ENCODE data around the gene TMEM63C.

TMEM63C gene

DNA sequence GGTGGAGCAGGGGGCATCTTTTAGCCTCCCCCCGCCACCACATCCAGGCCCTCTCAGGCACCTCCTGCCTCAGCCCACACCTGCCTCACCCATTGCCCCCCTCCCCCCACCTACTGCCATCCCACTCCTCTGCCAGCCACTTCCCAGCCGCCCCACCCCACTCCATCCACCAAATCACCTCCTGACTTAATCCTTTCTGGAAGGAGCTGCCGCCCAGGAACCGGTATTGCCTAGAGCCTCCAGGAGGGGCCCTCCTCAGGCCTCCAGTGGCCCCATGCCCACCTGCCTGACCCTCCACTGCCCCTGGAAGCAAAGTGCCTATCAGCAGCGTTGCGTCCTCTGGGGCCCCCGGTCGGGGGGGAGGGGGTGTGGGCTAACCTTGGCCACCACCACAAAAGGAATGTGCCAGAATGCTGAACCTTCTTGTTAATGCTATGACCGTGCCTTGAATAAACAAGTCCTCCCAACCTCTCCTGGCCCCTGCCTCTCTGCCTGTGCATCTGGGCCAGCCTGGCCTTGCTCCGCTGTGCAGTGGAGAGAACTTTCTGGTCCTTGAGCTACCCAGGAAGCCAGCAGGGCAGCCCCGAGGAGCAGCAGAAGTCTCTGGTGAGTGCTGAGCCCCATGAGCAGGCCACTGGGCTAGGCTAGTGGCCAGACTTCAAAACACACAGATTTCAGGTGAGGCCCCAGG is 77.6 kb downstream of the TMEM63C start:
- Histone ChIP-seq H3K4me3 (ENCODE audit: low read depth in 1 of 5, low read length in 5 of 5) (no peak overlapping the region), H3K9me3 (ENCODE audit: control insufficient read depth in 5 of 5, low read length in 5 of 5) (no peaks in the 10 kb centered on the region), H3K36me3 (ENCODE audit: control insufficient read depth in 5 of 5, insufficient read depth in 5 of 5, low read length in 5 of 5) (no peaks in the 10 kb centered on the region), H3K4me1 (ENCODE audit: control insufficient read depth in 5 of 5, insufficient read depth in 5 of 5, low read length in 5 of 5) (no peaks in the 10 kb centered on the region), H3K9ac (ENCODE audit: low read length in 5 of 5) (no peak overlapping the region), H3K27me3 (ENCODE audit: control insufficient read depth in 5 of 5, insufficient read depth in 4 of 5, low read length in 5 of 5) (peaks cover 0 to 19% (median 11%) of the 10 kb centered on the region in 5 donors), H3K27ac (ENCODE audit: low read depth, low read length) (no peak overlapping the region)

DNA sequence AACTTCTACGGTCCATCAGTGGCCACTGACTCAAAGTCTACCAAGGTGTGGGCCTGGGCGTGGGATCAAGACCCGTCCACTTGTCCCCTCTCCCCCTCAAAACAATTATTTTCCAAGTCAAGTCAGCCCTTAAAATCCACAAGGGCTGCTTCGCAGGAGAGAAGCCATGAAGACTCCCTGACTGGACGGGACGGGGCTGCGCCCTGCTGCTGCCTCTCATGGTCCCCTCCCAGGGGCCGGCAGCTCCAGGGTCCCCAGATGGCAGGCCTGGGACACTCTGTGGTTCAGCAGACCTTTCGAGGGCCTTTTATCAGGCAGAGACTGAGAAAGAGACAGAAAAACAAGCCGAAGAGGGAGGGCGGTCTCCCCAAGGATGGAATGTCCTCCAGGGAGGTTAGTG is 78.6 kb downstream of the TMEM63C start:
- Histone ChIP-seq H3K36me3 (ENCODE audit: control insufficient read depth in 5 of 5, insufficient read depth in 5 of 5, low read length in 5 of 5) (no peaks in the 10 kb centered on the region), H3K4me3 (ENCODE audit: low read depth in 1 of 5, low read length in 5 of 5) (no peak overlapping the region), H3K4me1 (ENCODE audit: control insufficient read depth in 5 of 5, insufficient read depth in 5 of 5, low read length in 5 of 5) (no peaks in the 10 kb centered on the region), H3K9me3 (ENCODE audit: control insufficient read depth in 5 of 5, low read length in 5 of 5) (no peaks in the 10 kb centered on the region), H3K9ac (ENCODE audit: low read length in 5 of 5) (no peak overlapping the region), H3K27ac (ENCODE audit: low read depth, low read length) (no peak overlapping the region), H3K27me3 (ENCODE audit: control insufficient read depth in 5 of 5, insufficient read depth in 4 of 5, low read length in 5 of 5) (peaks cover 0 to 19% (median 11%) of the 10 kb centered on the region in 5 donors)

DNA sequence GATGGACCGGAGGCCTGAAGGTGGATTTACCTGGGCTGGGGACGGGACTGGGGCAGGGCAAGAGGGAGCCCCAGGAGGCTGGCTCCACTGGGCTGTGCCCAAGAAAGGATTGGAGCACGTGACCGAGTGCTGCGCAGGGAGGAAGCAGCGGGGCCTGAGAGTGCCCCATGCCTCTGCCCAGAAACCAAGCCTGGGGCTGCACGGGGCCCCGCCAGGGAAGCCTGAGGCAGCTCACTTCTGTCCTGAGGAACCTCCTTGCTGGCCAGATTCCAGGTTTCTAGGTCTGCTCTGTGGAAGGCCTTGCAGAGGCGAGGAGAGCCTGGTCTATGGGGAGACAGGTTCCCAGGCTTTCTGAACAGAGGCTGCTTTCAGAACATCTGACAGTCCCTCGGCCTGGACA is 79.0 kb downstream of the TMEM63C start:
- Histone ChIP-seq H3K4me3 (ENCODE audit: low read depth in 1 of 5, low read length in 5 of 5) (no peak overlapping the region), H3K9me3 (ENCODE audit: control insufficient read depth in 5 of 5, low read length in 5 of 5) (no peaks in the 10 kb centered on the region), H3K9ac (ENCODE audit: low read length in 5 of 5) (no peak overlapping the region), H3K27ac (ENCODE audit: low read depth, low read length) (no peak overlapping the region), H3K4me1 (ENCODE audit: control insufficient read depth in 5 of 5, insufficient read depth in 5 of 5, low read length in 5 of 5) (no peaks in the 10 kb centered on the region), H3K36me3 (ENCODE audit: control insufficient read depth in 5 of 5, insufficient read depth in 5 of 5, low read length in 5 of 5) (no peaks in the 10 kb centered on the region), H3K27me3 (ENCODE audit: control insufficient read depth in 5 of 5, insufficient read depth in 4 of 5, low read length in 5 of 5) (peaks cover 0 to 19% (median 11%) of the 10 kb centered on the region in 5 donors)

DNA sequence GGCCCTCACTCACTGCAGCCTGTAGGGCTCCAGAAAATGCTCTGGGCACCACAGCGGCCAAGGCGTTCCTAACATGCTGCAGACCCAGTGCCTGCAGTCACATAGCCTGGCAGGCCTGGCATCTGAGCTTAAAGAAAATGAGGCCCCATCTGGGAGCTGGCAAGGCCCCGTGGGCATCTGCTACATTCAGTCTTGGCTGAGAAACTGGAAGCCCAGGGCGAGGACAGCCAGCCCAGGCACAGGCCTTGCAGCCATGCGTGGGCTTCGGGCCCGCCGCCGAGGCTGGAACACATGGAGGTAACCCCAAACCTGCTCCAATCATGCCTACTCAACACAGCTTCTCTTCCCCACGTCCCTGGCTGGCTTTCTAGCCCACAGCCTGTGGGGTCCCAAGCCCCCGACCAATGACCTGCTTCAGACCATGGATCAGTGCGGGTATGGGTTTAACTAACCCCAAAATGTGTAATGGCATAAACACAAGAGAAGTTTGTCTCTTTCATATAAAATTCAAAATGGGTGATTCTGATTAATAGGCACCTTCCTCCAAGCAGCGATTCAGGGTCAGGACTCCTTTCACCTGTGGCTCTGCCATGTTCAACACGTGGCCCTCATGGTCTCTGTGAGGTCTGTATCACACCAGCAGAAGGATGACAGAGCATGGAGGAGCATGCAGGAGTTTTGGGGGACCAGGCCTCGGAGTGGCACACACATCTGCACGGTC is 83.0 kb downstream of the TMEM63C start:
- H3K36me3 ChIP-seq (ENCODE audit: control insufficient read depth in 5 of 5, insufficient read depth in 5 of 5, low read length in 5 of 5), result no peaks in the 10 kb centered on the region
- peaks cover 10 to 23% (median 19%) of the 10 kb centered on the region in 5 donors for H3K27me3 ChIP-seq (ENCODE audit: control insufficient read depth in 5 of 5, insufficient read depth in 4 of 5, low read length in 5 of 5)
- no peak overlapping the region for H3K9ac ChIP-seq (ENCODE audit: low read length in 5 of 5)
- no peak overlapping the region for H3K27ac ChIP-seq (ENCODE audit: low read depth, low read length)
- H3K9me3 ChIP-seq (ENCODE audit: control insufficient read depth in 5 of 5, low read length in 5 of 5), result peaks cover 3 to 14% (median 12%) of the 10 kb centered on the region in 5 donors
- H3K4me3 ChIP-seq (ENCODE audit: low read depth in 1 of 5, low read length in 5 of 5), result no peak overlapping the region
- no peaks in the 10 kb centered on the region for H3K4me1 ChIP-seq (ENCODE audit: control insufficient read depth in 5 of 5, insufficient read depth in 5 of 5, low read length in 5 of 5)

DNA sequence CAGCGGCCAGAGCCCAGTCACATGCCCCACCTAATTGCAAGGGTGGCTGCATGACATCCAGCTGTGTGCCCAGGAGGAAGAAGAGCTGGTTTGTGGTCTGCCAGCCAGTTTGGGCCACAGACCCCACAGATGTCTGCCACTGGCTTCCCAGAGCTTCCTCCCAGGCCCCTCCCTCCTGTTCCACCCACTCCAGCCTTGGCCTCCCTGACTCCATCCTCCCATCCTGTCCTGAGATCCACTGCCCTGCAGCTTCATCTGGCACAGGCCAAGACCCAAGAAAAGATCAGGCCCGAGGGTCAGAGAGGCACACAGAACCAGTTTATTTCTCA is 83.6 kb downstream of the TMEM63C start:
- peaks cover 3 to 14% (median 12%) of the 10 kb centered on the region in 5 donors for H3K9me3 ChIP-seq (ENCODE audit: control insufficient read depth in 5 of 5, low read length in 5 of 5)
- H3K27me3 ChIP-seq (ENCODE audit: control insufficient read depth in 5 of 5, insufficient read depth in 4 of 5, low read length in 5 of 5), result peaks cover 14 to 22% (median 18%) of the 10 kb centered on the region in 5 donors
- H3K27ac ChIP-seq (ENCODE audit: low read depth, low read length), result no peak overlapping the region
- no peaks in the 10 kb centered on the region for H3K36me3 ChIP-seq (ENCODE audit: control insufficient read depth in 5 of 5, insufficient read depth in 5 of 5, low read length in 5 of 5)
- no peaks in the 10 kb centered on the region for H3K4me1 ChIP-seq (ENCODE audit: control insufficient read depth in 5 of 5, insufficient read depth in 5 of 5, low read length in 5 of 5)
- H3K4me3 ChIP-seq (ENCODE audit: low read depth in 1 of 5, low read length in 5 of 5), result no peak overlapping the region
- no peak overlapping the region for H3K9ac ChIP-seq (ENCODE audit: low read length in 5 of 5)

DNA sequence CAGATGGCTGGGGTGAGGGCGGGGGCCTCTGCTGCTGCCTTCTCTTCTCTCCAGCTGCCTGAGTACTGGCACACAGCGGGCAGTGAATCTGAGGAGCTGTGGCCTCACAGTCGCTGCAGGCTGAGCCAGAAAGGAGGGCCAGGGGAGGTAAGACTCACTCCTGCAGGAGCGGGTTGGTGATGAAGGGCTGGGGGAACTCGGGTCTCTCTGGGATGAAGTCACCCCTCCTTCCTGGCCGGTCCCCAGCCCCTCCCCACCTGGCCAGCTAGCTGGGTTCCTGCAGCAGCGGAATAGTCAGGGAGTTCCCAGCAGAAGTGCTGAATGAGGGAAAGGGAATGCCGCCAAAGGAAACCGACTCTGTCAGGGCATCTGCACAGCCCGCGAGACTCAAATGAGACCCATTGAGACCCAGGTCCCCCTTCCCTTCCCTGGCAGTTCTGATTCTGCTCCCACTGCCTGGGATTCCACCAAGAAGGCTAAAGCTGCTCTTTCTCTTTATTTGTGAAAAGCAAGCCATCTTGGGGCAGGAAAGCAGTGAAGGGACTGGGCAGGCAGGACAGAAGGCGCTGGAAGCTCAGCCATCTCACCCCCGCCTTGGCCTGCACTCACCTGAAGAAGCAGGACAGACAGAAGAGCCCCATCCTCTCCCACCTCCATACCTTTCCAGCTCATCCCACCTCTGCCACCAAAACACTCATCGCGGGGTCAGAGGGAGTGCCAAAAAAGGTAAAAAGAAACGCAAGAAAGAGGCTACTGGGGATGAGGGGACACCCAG is 84.2 kb downstream of the TMEM63C start:
- Histone ChIP-seq H3K27ac (ENCODE audit: low read depth, low read length) (no peak overlapping the region), H3K9ac (ENCODE audit: low read length in 5 of 5) (no peak overlapping the region), H3K36me3 (ENCODE audit: control insufficient read depth in 5 of 5, insufficient read depth in 5 of 5, low read length in 5 of 5) (no peaks in the 10 kb centered on the region), H3K4me3 (ENCODE audit: low read depth in 1 of 5, low read length in 5 of 5) (no peak overlapping the region), H3K27me3 (ENCODE audit: control insufficient read depth in 5 of 5, insufficient read depth in 4 of 5, low read length in 5 of 5) (peaks cover 16 to 24% (median 18%) of the 10 kb centered on the region in 5 donors), H3K4me1 (ENCODE audit: control insufficient read depth in 5 of 5, insufficient read depth in 5 of 5, low read length in 5 of 5) (no peaks in the 10 kb centered on the region), H3K9me3 (ENCODE audit: control insufficient read depth in 5 of 5, low read length in 5 of 5) (peaks cover 3 to 14% (median 12%) of the 10 kb centered on the region in 5 donors)

DNA sequence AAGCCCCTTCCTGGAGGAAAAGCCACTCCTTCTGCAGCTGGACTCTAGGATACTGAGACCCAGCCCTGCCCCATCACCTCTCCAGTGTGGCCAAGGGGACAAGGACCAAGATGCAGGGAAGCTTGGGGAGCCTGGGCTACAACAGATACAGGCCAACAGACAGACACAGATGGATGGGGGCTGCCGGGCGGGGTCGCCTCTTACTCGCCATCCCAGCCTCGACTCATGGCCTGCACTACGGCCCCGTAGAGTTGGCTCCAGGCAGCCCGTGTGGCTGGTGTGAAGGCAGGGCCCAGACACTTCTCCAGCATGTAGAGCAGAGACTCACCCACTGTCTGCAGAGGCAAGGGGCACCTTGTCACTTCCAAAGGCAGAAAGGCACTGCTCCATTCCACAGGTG is 84.7 kb downstream of the TMEM63C start:
- H3K36me3 ChIP-seq (ENCODE audit: control insufficient read depth in 5 of 5, insufficient read depth in 5 of 5, low read length in 5 of 5), result no peaks in the 10 kb centered on the region
- no peak overlapping the region for H3K4me3 ChIP-seq (ENCODE audit: low read depth in 1 of 5, low read length in 5 of 5)
- H3K27ac ChIP-seq (ENCODE audit: low read depth, low read length), result no peak overlapping the region
- H3K9ac ChIP-seq (ENCODE audit: low read length in 5 of 5), result no peak overlapping the region
- peaks cover 18 to 26% (median 21%) of the 10 kb centered on the region in 5 donors for H3K27me3 ChIP-seq (ENCODE audit: control insufficient read depth in 5 of 5, insufficient read depth in 4 of 5, low read length in 5 of 5)
- peaks cover 0 to 2% (median 0%) of the 10 kb centered on the region in 5 donors for H3K4me1 ChIP-seq (ENCODE audit: control insufficient read depth in 5 of 5, insufficient read depth in 5 of 5, low read length in 5 of 5)
- H3K9me3 ChIP-seq (ENCODE audit: control insufficient read depth in 5 of 5, low read length in 5 of 5), result peaks cover 3 to 14% (median 12%) of the 10 kb centered on the region in 5 donors

DNA sequence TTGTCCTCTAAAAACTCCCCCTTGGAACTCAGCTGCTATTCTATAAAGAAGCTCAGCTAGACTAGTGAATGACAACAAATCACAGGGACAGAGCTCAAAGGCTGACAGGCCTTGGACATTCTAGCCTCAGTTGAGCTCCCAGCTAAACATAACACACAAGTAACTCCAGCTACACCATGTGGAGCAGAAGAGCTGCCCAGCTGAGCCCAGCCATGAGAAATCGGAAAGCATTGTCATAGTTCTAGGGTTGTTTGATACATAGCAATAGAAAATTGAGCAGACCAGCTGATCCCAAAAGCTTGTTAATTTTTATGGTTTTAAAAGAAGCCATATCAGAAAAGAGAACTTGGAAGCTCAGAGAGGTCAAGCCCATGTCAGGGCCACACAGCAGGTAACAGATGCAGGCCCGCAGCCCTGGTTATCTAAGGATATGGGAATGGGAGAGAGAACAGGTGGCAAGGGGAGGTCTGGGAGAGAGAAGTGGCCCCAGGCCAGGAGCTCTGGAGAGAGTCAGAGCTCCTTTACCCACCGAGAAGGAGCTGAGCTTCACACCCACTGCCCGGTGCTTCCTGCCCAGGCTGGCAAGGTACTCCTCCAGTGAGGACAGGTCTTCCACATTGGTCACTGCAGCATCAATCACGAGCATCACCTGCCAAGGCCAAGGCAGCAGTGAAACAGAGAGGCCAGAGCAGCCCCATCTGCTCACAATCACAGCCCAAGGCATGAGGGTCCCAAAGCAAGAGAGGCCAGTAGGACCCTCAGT is 86.5 kb downstream of the TMEM63C start:
- Histone ChIP-seq H3K4me3 (ENCODE audit: low read depth in 1 of 5, low read length in 5 of 5) (no peak overlapping the region), H3K27ac (ENCODE audit: low read depth, low read length) (no peak overlapping the region), H3K9ac (ENCODE audit: low read length in 5 of 5) (no peak overlapping the region), H3K36me3 (ENCODE audit: control insufficient read depth in 5 of 5, insufficient read depth in 5 of 5, low read length in 5 of 5) (no peaks in the 10 kb centered on the region), H3K4me1 (ENCODE audit: control insufficient read depth in 5 of 5, insufficient read depth in 5 of 5, low read length in 5 of 5) (peaks cover 0 to 2% (median 0%) of the 10 kb centered on the region in 5 donors), H3K27me3 (ENCODE audit: control insufficient read depth in 5 of 5, insufficient read depth in 4 of 5, low read length in 5 of 5) (peaks cover 21 to 33% (median 26%) of the 10 kb centered on the region in 5 donors), H3K9me3 (ENCODE audit: control insufficient read depth in 5 of 5, low read length in 5 of 5) (peaks cover 3 to 14% (median 12%) of the 10 kb centered on the region in 5 donors)

DNA sequence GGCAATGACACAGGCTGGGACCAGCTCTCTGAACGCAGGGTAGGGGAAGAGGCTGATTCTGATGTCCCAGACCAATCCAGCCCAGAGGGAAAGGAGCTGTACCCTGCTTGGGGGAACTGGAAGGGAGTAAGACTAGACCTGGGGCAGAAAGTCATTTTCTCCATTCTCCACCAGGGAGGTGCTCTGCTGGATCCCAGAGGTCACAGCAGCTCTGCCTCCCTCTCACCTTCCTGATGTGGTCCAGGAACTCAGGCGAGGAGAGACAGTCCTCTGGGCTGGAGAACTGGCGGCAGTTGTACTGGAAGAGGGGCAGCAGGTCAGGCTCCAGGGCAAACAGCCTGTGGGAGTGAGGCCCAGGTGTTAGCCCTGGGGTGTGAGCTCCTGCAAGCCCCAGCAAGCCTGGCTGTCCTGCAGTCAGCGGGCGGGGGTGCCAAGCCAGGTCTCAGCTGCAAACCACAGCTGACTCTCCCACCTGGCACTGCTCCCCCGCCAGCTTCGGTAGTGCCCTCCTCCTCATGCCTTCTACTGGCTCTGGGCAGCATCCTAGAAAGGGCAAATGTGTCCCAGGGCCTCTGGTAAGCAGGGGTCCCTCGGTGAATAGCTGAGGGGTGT is 87.5 kb downstream of the TMEM63C start:
- Histone ChIP-seq H3K9me3 (ENCODE audit: control insufficient read depth in 5 of 5, low read length in 5 of 5) (peaks cover 3 to 14% (median 12%) of the 10 kb centered on the region in 5 donors), H3K4me3 (ENCODE audit: low read depth in 1 of 5, low read length in 5 of 5) (no peak overlapping the region), H3K27me3 (ENCODE audit: control insufficient read depth in 5 of 5, insufficient read depth in 4 of 5, low read length in 5 of 5) (peaks cover 21 to 33% (median 26%) of the 10 kb centered on the region in 5 donors), H3K4me1 (ENCODE audit: control insufficient read depth in 5 of 5, insufficient read depth in 5 of 5, low read length in 5 of 5) (peaks cover 0 to 2% (median 0%) of the 10 kb centered on the region in 5 donors), H3K9ac (ENCODE audit: low read length in 5 of 5) (no peak overlapping the region), H3K36me3 (ENCODE audit: control insufficient read depth in 5 of 5, insufficient read depth in 5 of 5, low read length in 5 of 5) (no peaks in the 10 kb centered on the region), H3K27ac (ENCODE audit: low read depth, low read length) (no peak overlapping the region)
